ENCODE results near the gene VANGL2. TPM values are rescaled to one million over a fixed set of nuclear protein-coding genes. Genes with fewer than 3 reads are reported as not detected.

The VANGL2 gene
- total RNA-seq, 2 experiments from 2014 or later, result not detected

DNA sequence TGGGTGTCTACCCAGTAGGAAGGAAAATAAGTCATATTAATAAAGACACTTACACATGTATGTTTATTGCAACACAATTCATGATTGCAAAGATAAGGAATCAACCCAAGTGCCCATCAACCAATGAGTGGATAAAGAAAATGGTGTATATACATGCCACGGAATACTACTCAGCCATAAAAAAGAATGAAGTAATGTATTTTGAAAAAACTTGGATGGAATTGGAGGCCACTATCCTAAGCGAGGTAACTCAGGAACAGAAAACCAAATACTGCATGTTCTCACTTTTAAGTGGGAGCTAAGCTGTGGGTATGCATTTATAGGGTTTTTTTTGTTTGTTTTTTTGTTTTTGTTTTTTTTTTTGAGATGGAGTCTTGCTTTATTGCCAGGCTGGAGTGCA lies 49.1 kb downstream of the VANGL2 start:
- H3K27ac ChIP-seq (ENCODE audit: low read depth in 1 of 2, low read length in 2 of 2), result no peak overlapping the region
- H3K27ac Mint-ChIP-seq, result no peak overlapping the region
- H3K9me3 ChIP-seq (ENCODE audit: control insufficient read depth in 1 of 2, insufficient read depth in 1 of 2, low read length in 2 of 2), result no peaks in the 10 kb centered on the region
- DNase-seq (no peak), ATAC-seq (ENCODE audit: poor library complexity) (no peak)
- H3K36me3 ChIP-seq (ENCODE audit: insufficient read depth, low read length), result no peaks in the 10 kb centered on the region
- POLR2A ChIA-PET, result interaction anchor here (1.0 to 1.3 kb wide), 3 partner anchors 9 to 125 kb away, joined by 3 read pairs; no protein-coding TSS in a partner anchor
- TF ChIP-seq, protein P1, sequence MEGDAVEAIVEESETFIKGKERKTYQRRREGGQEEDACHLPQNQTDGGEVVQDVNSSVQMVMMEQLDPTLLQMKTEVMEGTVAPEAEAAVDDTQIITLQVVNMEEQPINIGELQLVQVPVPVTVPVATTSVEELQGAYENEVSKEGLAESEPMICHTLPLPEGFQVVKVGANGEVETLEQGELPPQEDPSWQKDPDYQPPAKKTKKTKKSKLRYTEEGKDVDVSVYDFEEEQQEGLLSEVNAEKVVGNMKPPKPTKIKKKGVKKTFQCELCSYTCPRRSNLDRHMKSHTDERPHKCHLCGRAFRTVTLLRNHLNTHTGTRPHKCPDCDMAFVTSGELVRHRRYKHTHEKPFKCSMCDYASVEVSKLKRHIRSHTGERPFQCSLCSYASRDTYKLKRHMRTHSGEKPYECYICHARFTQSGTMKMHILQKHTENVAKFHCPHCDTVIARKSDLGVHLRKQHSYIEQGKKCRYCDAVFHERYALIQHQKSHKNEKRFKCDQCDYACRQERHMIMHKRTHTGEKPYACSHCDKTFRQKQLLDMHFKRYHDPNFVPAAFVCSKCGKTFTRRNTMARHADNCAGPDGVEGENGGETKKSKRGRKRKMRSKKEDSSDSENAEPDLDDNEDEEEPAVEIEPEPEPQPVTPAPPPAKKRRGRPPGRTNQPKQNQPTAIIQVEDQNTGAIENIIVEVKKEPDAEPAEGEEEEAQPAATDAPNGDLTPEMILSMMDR (IDR thresholded peaks at IDR 0.05), result no peak
- intact Hi-C loops (cut with DNase I, micrococcal nuclease), result no loop called here
- CTCF ChIA-PET, result no interaction called here
- H3K36me3 Mint-ChIP-seq (ENCODE audit: low read depth), result no peaks in the 10 kb centered on the region
- H3K9me3 Mint-ChIP-seq, result no peaks in the 10 kb centered on the region
- H3K4me3 Mint-ChIP-seq, result no peak overlapping the region
- H3K27me3 Mint-ChIP-seq, result no peaks in the 10 kb centered on the region
- no peaks in the 10 kb centered on the region for H3K27me3 ChIP-seq (ENCODE audit: control insufficient read depth in 1 of 2, insufficient read depth in 2 of 2, low read length in 2 of 2)
- H3K4me1 Mint-ChIP-seq (ENCODE audit: low read depth), result peaks cover 74% of the 10 kb centered on the region
- H3K4me3 ChIP-seq (ENCODE audit: low read length), result no peak overlapping the region
- peaks cover 30% of the 10 kb centered on the region for H3K4me1 ChIP-seq (ENCODE audit: insufficient read depth, low read length)

- no peaks in the 10 kb centered on the region for H3K36me3 ChIP-seq (ENCODE audit: insufficient read depth, low read length)
- ChIA-PET CTCF (no interaction called here), POLR2A (interaction anchor here (0.9 to 2.2 kb wide), 8 partner anchors 12 to 114 kb away, joined by 3 to 10 read pairs (median 4); no protein-coding TSS in a partner anchor)
- H3K4me3 Mint-ChIP-seq, result peak overlapping the region; percentile 39
- no peak for DNase-seq
- H3K9me3 ChIP-seq (ENCODE audit: control insufficient read depth in 1 of 2, insufficient read depth in 1 of 2, low read length in 2 of 2), result no peaks in the 10 kb centered on the region
- no peaks in the 10 kb centered on the region for H3K9me3 Mint-ChIP-seq
- no peaks in the 10 kb centered on the region for H3K27me3 ChIP-seq (ENCODE audit: control insufficient read depth in 1 of 2, insufficient read depth in 2 of 2, low read length in 2 of 2)
- H3K27me3 Mint-ChIP-seq, result no peaks in the 10 kb centered on the region
- H3K36me3 Mint-ChIP-seq (ENCODE audit: low read depth), result no peaks in the 10 kb centered on the region
- intact Hi-C loops (cut with DNase I, micrococcal nuclease), result no loop called here
- H3K27ac Mint-ChIP-seq, result peak overlapping the region; percentile 67
- TF ChIP-seq, protein P1 (IDR thresholded peaks at IDR 0.05), result no peak
- H3K27ac ChIP-seq (ENCODE audit: low read depth in 1 of 2, low read length in 2 of 2), result peak overlapping the region in 1 of 2 donors; percentile 20
- peaks cover 73% of the 10 kb centered on the region for H3K4me1 Mint-ChIP-seq (ENCODE audit: low read depth)
- H3K4me1 ChIP-seq (ENCODE audit: insufficient read depth, low read length), result peaks cover 35% of the 10 kb centered on the region
- H3K4me3 ChIP-seq (ENCODE audit: low read length), result peak overlapping the region; percentile 0
- ATAC-seq (ENCODE audit: poor library complexity), result peak; percentile 29
These were observed 50.9 kb downstream of the VANGL2 start for GRCh38 chr1:160451119-160451858.

DNA sequence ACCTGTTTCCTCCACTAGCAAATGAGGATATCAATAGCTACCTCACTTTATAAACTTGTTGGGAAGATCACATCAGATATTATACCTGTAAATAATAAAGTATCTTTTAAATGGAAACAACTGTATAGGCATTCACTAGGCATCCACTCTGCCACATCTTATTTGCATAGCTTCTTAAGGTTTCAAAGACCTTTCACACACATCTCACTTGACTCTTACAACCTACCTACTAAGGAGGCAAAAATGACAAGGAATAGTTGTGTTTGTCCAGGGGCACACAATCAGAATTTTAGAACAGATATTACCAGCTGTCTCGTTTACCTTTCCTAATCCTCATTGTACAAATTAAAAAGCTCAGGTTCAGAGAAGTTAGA lies 51.5 kb downstream of the VANGL2 start:
- H3K27ac Mint-ChIP-seq, result peak overlapping the region; percentile 67
- peaks cover 73% of the 10 kb centered on the region for H3K4me1 Mint-ChIP-seq (ENCODE audit: low read depth)
- CTCF ChIA-PET, result no interaction called here
- H3K9me3 Mint-ChIP-seq, result no peaks in the 10 kb centered on the region
- ATAC-seq (ENCODE audit: poor library complexity) (no peak), DNase-seq (no peak)
- H3K4me3 Mint-ChIP-seq, result peak overlapping the region; percentile 39
- no peaks in the 10 kb centered on the region for H3K36me3 ChIP-seq (ENCODE audit: insufficient read depth, low read length)
- POLR2A ChIA-PET, result interaction anchor here (0.9 to 2.2 kb wide), 8 partner anchors 12 to 113 kb away, joined by 3 to 10 read pairs (median 4); no protein-coding TSS in a partner anchor
- no peaks in the 10 kb centered on the region for H3K9me3 ChIP-seq (ENCODE audit: control insufficient read depth in 1 of 2, insufficient read depth in 1 of 2, low read length in 2 of 2)
- H3K27ac ChIP-seq (ENCODE audit: low read depth in 1 of 2, low read length in 2 of 2), result no peak overlapping the region
- no peaks in the 10 kb centered on the region for H3K27me3 ChIP-seq (ENCODE audit: control insufficient read depth in 1 of 2, insufficient read depth in 2 of 2, low read length in 2 of 2)
- intact Hi-C loops (cut with DNase I, micrococcal nuclease), result no loop called here
- TF ChIP-seq, protein P1 (IDR thresholded peaks at IDR 0.05), result no peak
- no peaks in the 10 kb centered on the region for H3K36me3 Mint-ChIP-seq (ENCODE audit: low read depth)
- H3K27me3 Mint-ChIP-seq, result no peaks in the 10 kb centered on the region
- no peak overlapping the region for H3K4me3 ChIP-seq (ENCODE audit: low read length)
- peaks cover 31% of the 10 kb centered on the region for H3K4me1 ChIP-seq (ENCODE audit: insufficient read depth, low read length)
